ENCODE measurements around the gene RPL26.

RPL26 gene

GRCh38 chr17:8383143-8383822 is at the start of gene RPL26:
RPL26 (minus strand) TSS chr17:8383193; CDS start chr17:8382310, 883 bp downstream.
- peak within 1 kb of the TSS; percentile 88 for H3K4me3 ChIP-seq (ENCODE audit: low read length)
- H3K9ac ChIP-seq (ENCODE audit: low read depth, low read length), result peak within 1 kb of the TSS; percentile 98
- H3K36me3 ChIP-seq (ENCODE audit: insufficient read depth, low read depth, low read length), result peaks cover 44% of the 10 kb centered on the region
- H3K27me3 ChIP-seq (ENCODE audit: insufficient read depth, low read length), result no peaks in the 10 kb centered on the region
- no peaks in the 10 kb centered on the region for H3K9me3 ChIP-seq (ENCODE audit: insufficient read depth, low read depth, low read length)
- H3K27ac ChIP-seq (ENCODE audit: low read length), result peak within 1 kb of the TSS; percentile 94
- peaks cover 18% of the 10 kb centered on the region for H3K4me1 ChIP-seq (ENCODE audit: insufficient read depth, low read length)

GRCh38 chr17:8430966-8431365 is 48.0 kb upstream of the RPL26 start:
- no peaks in the 10 kb centered on the region for H3K4me1 ChIP-seq (ENCODE audit: insufficient read depth, low read length)
- no peak overlapping the region for H3K27ac ChIP-seq (ENCODE audit: low read length)
- no peak overlapping the region for H3K4me3 ChIP-seq (ENCODE audit: low read length)
- no peaks in the 10 kb centered on the region for H3K9me3 ChIP-seq (ENCODE audit: insufficient read depth, low read depth, low read length)
- H3K36me3 ChIP-seq (ENCODE audit: insufficient read depth, low read depth, low read length), result no peaks in the 10 kb centered on the region
- no peak overlapping the region for H3K9ac ChIP-seq (ENCODE audit: low read depth, low read length)
- no peaks in the 10 kb centered on the region for H3K27me3 ChIP-seq (ENCODE audit: insufficient read depth, low read length)

GRCh38 chr17:8426802-8427201 is 43.8 kb upstream of the RPL26 start:
- no peak overlapping the region for H3K27ac ChIP-seq (ENCODE audit: low read length)
- no peaks in the 10 kb centered on the region for H3K4me1 ChIP-seq (ENCODE audit: insufficient read depth, low read length)
- H3K9ac ChIP-seq (ENCODE audit: low read depth, low read length), result no peak overlapping the region
- H3K36me3 ChIP-seq (ENCODE audit: insufficient read depth, low read depth, low read length), result no peaks in the 10 kb centered on the region
- H3K27me3 ChIP-seq (ENCODE audit: insufficient read depth, low read length), result no peaks in the 10 kb centered on the region
- no peak overlapping the region for H3K4me3 ChIP-seq (ENCODE audit: low read length)
- H3K9me3 ChIP-seq (ENCODE audit: insufficient read depth, low read depth, low read length), result no peaks in the 10 kb centered on the region

GRCh38 chr17:8426094-8426720 is 43.2 kb upstream of the RPL26 start:
- Histone ChIP-seq H3K4me3 (ENCODE audit: low read length) (no peak overlapping the region), H3K36me3 (ENCODE audit: insufficient read depth, low read depth, low read length) (no peaks in the 10 kb centered on the region), H3K9me3 (ENCODE audit: insufficient read depth, low read depth, low read length) (no peaks in the 10 kb centered on the region), H3K4me1 (ENCODE audit: insufficient read depth, low read length) (no peaks in the 10 kb centered on the region), H3K9ac (ENCODE audit: low read depth, low read length) (no peak overlapping the region), H3K27me3 (ENCODE audit: insufficient read depth, low read length) (no peaks in the 10 kb centered on the region), H3K27ac (ENCODE audit: low read length) (no peak overlapping the region)

GRCh38 chr17:8421571-8421970 is 38.6 kb upstream of the RPL26 start:
- H3K4me3 ChIP-seq (ENCODE audit: low read length), result no peak overlapping the region
- no peak overlapping the region for H3K27ac ChIP-seq (ENCODE audit: low read length)
- H3K36me3 ChIP-seq (ENCODE audit: insufficient read depth, low read depth, low read length), result no peaks in the 10 kb centered on the region
- H3K9ac ChIP-seq (ENCODE audit: low read depth, low read length), result no peak overlapping the region
- no peaks in the 10 kb centered on the region for H3K4me1 ChIP-seq (ENCODE audit: insufficient read depth, low read length)
- no peaks in the 10 kb centered on the region for H3K9me3 ChIP-seq (ENCODE audit: insufficient read depth, low read depth, low read length)
- H3K27me3 ChIP-seq (ENCODE audit: insufficient read depth, low read length), result peaks cover 6% of the 10 kb centered on the region; the same call in 1 of the 2 replicates

- H3K4me3 ChIP-seq (ENCODE audit: low read length), result no peak overlapping the region
- H3K4me1 ChIP-seq (ENCODE audit: insufficient read depth, low read length), result no peaks in the 10 kb centered on the region
- H3K36me3 ChIP-seq (ENCODE audit: insufficient read depth, low read depth, low read length), result no peaks in the 10 kb centered on the region
- H3K9me3 ChIP-seq (ENCODE audit: insufficient read depth, low read depth, low read length), result no peaks in the 10 kb centered on the region
- H3K27ac ChIP-seq (ENCODE audit: low read length), result no peak overlapping the region
- H3K27me3 ChIP-seq (ENCODE audit: insufficient read depth, low read length), result peaks cover 6% of the 10 kb centered on the region; the same call in 1 of the 2 replicates
- no peak overlapping the region for H3K9ac ChIP-seq (ENCODE audit: low read depth, low read length)
Measured at GRCh38 chr17:8420041-8420934, 37.3 kb upstream of the RPL26 start.

GRCh38 chr17:8419305-8419704 is 36.3 kb upstream of the RPL26 start:
- Histone ChIP-seq H3K27me3 (ENCODE audit: insufficient read depth, low read length) (peaks cover 6% of the 10 kb centered on the region; the same call in 1 of the 2 replicates), H3K27ac (ENCODE audit: low read length) (no peak overlapping the region), H3K36me3 (ENCODE audit: insufficient read depth, low read depth, low read length) (no peaks in the 10 kb centered on the region), H3K4me3 (ENCODE audit: low read length) (no peak overlapping the region), H3K4me1 (ENCODE audit: insufficient read depth, low read length) (no peaks in the 10 kb centered on the region), H3K9ac (ENCODE audit: low read depth, low read length) (no peak overlapping the region), H3K9me3 (ENCODE audit: insufficient read depth, low read depth, low read length) (no peaks in the 10 kb centered on the region)

- Histone ChIP-seq H3K36me3 (ENCODE audit: insufficient read depth, low read depth, low read length) (no peaks in the 10 kb centered on the region), H3K4me1 (ENCODE audit: insufficient read depth, low read length) (no peaks in the 10 kb centered on the region), H3K4me3 (ENCODE audit: low read length) (no peak overlapping the region), H3K9ac (ENCODE audit: low read depth, low read length) (no peak overlapping the region), H3K27me3 (ENCODE audit: insufficient read depth, low read length) (peaks cover 6% of the 10 kb centered on the region; the same call in 1 of the 2 replicates), H3K9me3 (ENCODE audit: insufficient read depth, low read depth, low read length) (no peaks in the 10 kb centered on the region), H3K27ac (ENCODE audit: low read length) (no peak overlapping the region)
Measured at GRCh38 chr17:8418471-8418870, 35.5 kb upstream of the RPL26 start.

- Histone ChIP-seq H3K9me3 (ENCODE audit: insufficient read depth, low read depth, low read length) (no peaks in the 10 kb centered on the region), H3K4me1 (ENCODE audit: insufficient read depth, low read length) (no peaks in the 10 kb centered on the region), H3K27ac (ENCODE audit: low read length) (no peak overlapping the region), H3K4me3 (ENCODE audit: low read length) (no peak overlapping the region), H3K36me3 (ENCODE audit: insufficient read depth, low read depth, low read length) (no peaks in the 10 kb centered on the region), H3K9ac (ENCODE audit: low read depth, low read length) (no peak overlapping the region), H3K27me3 (ENCODE audit: insufficient read depth, low read length) (peaks cover 6% of the 10 kb centered on the region; the same call in 1 of the 2 replicates)
Measured at GRCh38 chr17:8417806-8418205, 34.8 kb upstream of the RPL26 start.

- Histone ChIP-seq H3K9me3 (ENCODE audit: insufficient read depth, low read depth, low read length) (no peaks in the 10 kb centered on the region), H3K4me3 (ENCODE audit: low read length) (no peak overlapping the region), H3K4me1 (ENCODE audit: insufficient read depth, low read length) (no peaks in the 10 kb centered on the region), H3K36me3 (ENCODE audit: insufficient read depth, low read depth, low read length) (no peaks in the 10 kb centered on the region), H3K27ac (ENCODE audit: low read length) (no peak overlapping the region), H3K27me3 (ENCODE audit: insufficient read depth, low read length) (no peaks in the 10 kb centered on the region; the same call in 1 of the 2 replicates), H3K9ac (ENCODE audit: low read depth, low read length) (no peak overlapping the region)
Measured at GRCh38 chr17:8413938-8414337, 30.9 kb upstream of the RPL26 start.

- Histone ChIP-seq H3K9ac (ENCODE audit: low read depth, low read length) (no peak overlapping the region), H3K36me3 (ENCODE audit: insufficient read depth, low read depth, low read length) (no peaks in the 10 kb centered on the region), H3K4me3 (ENCODE audit: low read length) (no peak overlapping the region), H3K27ac (ENCODE audit: low read length) (no peak overlapping the region), H3K9me3 (ENCODE audit: insufficient read depth, low read depth, low read length) (no peaks in the 10 kb centered on the region), H3K4me1 (ENCODE audit: insufficient read depth, low read length) (no peaks in the 10 kb centered on the region), H3K27me3 (ENCODE audit: insufficient read depth, low read length) (no peaks in the 10 kb centered on the region; the same call in 1 of the 2 replicates)
Measured at GRCh38 chr17:8413328-8413727, 30.3 kb upstream of the RPL26 start.

Data from iPS-20b (cell line).